ENCODE results near the gene PRR33. TPM values are rescaled to one million over a fixed set of nuclear protein-coding genes. Genes with fewer than 3 reads are reported as not detected.

The PRR33 gene
- total and polyA plus RNA-seq, 2 donors (not counting 3 experiments of a cell fraction or from before 2014, with no cell fraction given) = not detected

DNA sequence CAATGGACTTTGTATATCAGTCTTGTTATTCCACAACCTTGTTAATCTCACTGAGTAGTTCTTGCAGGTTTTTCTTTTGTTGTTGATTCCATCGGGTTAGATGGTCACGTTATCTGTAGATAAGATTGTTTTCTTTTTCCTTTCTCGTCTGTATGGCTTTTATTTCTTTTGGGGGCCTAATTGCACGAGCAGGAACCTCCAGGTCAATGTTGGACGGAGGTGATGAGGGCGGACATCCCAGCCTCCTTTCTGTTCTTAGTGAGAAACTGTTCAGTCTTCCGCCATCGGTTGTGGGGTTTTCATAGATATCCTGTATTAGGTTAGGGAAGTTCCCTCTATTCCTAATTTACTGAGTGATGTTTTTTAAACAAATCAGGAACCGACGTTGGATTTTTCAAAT, 4.8 kb upstream of the PRR33 start:
- Histone ChIP-seq H3K9me1 (replicated peaks; ENCODE audit: control insufficient read depth, extremely low read depth, insufficient read depth, low read length) (no peaks in the 10 kb centered on the region), H3K4me1 (ENCODE audit: control insufficient read depth, extremely low read depth, insufficient read depth, low read length) (no peaks in the 10 kb centered on the region), H3K27ac (ENCODE audit: insufficient read depth, low read depth, low read length) (no peak overlapping the region), H3K36me3 (ENCODE audit: control insufficient read depth in 2 of 2, extremely low read depth in 1 of 2, insufficient read depth in 2 of 2, low read length in 2 of 2) (no peaks in the 10 kb centered on the region), H2AFZ (ENCODE audit: low read depth, low read length) (no peak overlapping the region), H3K4me3 (replicated peaks in 1 of 3; ENCODE audit: insufficient read depth in 1 of 3, low read depth in 1 of 3, low read length in 3 of 3) (no peak overlapping the region), H3K79me2 (ENCODE audit: control insufficient read depth, insufficient read depth, low read length) (no peaks in the 10 kb centered on the region), H3K4me2 (ENCODE audit: insufficient read depth, low read length) (no peak overlapping the region), H3K27me3 (ENCODE audit: control insufficient read depth in 2 of 2, insufficient read depth in 2 of 2, low read length in 2 of 2) (peaks cover 17 to 23% of the 10 kb centered on the region in 2 experiments), H3K9me3 (replicated peaks; ENCODE audit: control insufficient read depth, insufficient read depth, low read length) (no peaks in the 10 kb centered on the region), H4K20me1 (replicated peaks; ENCODE audit: control insufficient read depth, extremely low read depth, insufficient read depth, low read length) (no peaks in the 10 kb centered on the region), H3K9ac (replicated peaks; ENCODE audit: extremely low read depth, insufficient read depth, low read length) (no peak overlapping the region)
- POLR2A ChIA-PET = no interaction called here
- no peak for FAIRE-seq
- CTCF ChIA-PET = interaction anchor here (1.1 to 3.7 kb wide), 2 partner anchors 10 to 14 kb away, joined by 3 to 21 read pairs; no protein-coding TSS in a partner anchor
- no peak for TF ChIP-seq POLR2AphosphoS5 (IDR thresholded peaks at IDR 0.05; ENCODE audit: insufficient read depth, low read depth, low read length)
- TF ChIP-seq EZH2 (IDR thresholded peaks at IDR 0.05; ENCODE audit: borderline replicate concordance, low read depth, low read length, severe bottlenecking) = peak; percentile 21
- intact Hi-C loops (cut with micrococcal nuclease) (no loop called here), dilution Hi-C loops (cut with MboI; ENCODE audit: extremely low pct_ligation_motif_present, low sequenced_read_pairs) (no loop called here)
- DNase-seq (ENCODE audit: low read depth, low spot score) = no peak
- BruUV-seq (replicated peaks) = no TSS peak

GRCh38 chr11:1894759-1895158, 3.1 kb upstream of the PRR33 start:
- dilution Hi-C loops (cut with MboI; ENCODE audit: extremely low pct_ligation_motif_present, low sequenced_read_pairs) = no loop called here
- DNase-seq (ENCODE audit: low read depth, low spot score) = no peak
- Histone ChIP-seq H3K9me3 (replicated peaks; ENCODE audit: control insufficient read depth, insufficient read depth, low read length) (no peaks in the 10 kb centered on the region), H3K27me3 (ENCODE audit: control insufficient read depth in 2 of 2, insufficient read depth in 2 of 2, low read length in 2 of 2) (peaks cover 17 to 19% of the 10 kb centered on the region in 2 experiments), H3K4me2 (ENCODE audit: insufficient read depth, low read length) (no peak overlapping the region), H3K9ac (replicated peaks; ENCODE audit: extremely low read depth, insufficient read depth, low read length) (no peak overlapping the region), H3K4me3 (replicated peaks in 1 of 3; ENCODE audit: insufficient read depth in 1 of 3, low read depth in 1 of 3, low read length in 3 of 3) (no peak overlapping the region), H3K79me2 (ENCODE audit: control insufficient read depth, insufficient read depth, low read length) (no peaks in the 10 kb centered on the region), H3K36me3 (ENCODE audit: control insufficient read depth in 2 of 2, extremely low read depth in 1 of 2, insufficient read depth in 2 of 2, low read length in 2 of 2) (no peaks in the 10 kb centered on the region), H3K4me1 (ENCODE audit: control insufficient read depth, extremely low read depth, insufficient read depth, low read length) (no peaks in the 10 kb centered on the region), H3K27ac (ENCODE audit: insufficient read depth, low read depth, low read length) (no peak overlapping the region), H2AFZ (ENCODE audit: low read depth, low read length) (no peak overlapping the region), H3K9me1 (replicated peaks; ENCODE audit: control insufficient read depth, extremely low read depth, insufficient read depth, low read length) (no peaks in the 10 kb centered on the region), H4K20me1 (replicated peaks; ENCODE audit: control insufficient read depth, extremely low read depth, insufficient read depth, low read length) (no peaks in the 10 kb centered on the region)
- FAIRE-seq = no peak
- POLR2A ChIA-PET = no interaction called here
- intact Hi-C loops (cut with micrococcal nuclease) = no loop called here
- CTCF ChIA-PET = interaction anchor here (0.6 kb wide), 1 partner anchor 1226 kb away, joined by 3 read pairs; no protein-coding TSS in a partner anchor
- BruUV-seq (replicated peaks) = no TSS peak
- TF ChIP-seq MAX (IDR thresholded peaks at IDR 0.05; ENCODE audit: insufficient read depth, insufficient read length) = no peak
- no peak for TF ChIP-seq EZH2 (IDR thresholded peaks at IDR 0.05; ENCODE audit: borderline replicate concordance, low read depth, low read length, severe bottlenecking)
- TF ChIP-seq CTCF (IDR thresholded peaks at IDR 0.05; ENCODE audit: extremely low read depth in 1 of 2, insufficient read depth in 1 of 2, low read depth in 1 of 2, low read length in 2 of 2) = no peak
- no peak for TF ChIP-seq JUN (IDR thresholded peaks at IDR 0.05; ENCODE audit: borderline replicate concordance, insufficient read depth, insufficient read length, low read depth)
- TF ChIP-seq FOS (IDR thresholded peaks at IDR 0.05; ENCODE audit: borderline replicate concordance, insufficient read depth, low read length) = no peak
- no peak for TF ChIP-seq GATA2 (IDR thresholded peaks at IDR 0.05; ENCODE audit: insufficient read depth, insufficient read length, low read depth, low read length)
- no peak for TF ChIP-seq MYC (IDR thresholded peaks at IDR 0.05; ENCODE audit: low read depth, low read length)
- no peak for TF ChIP-seq POLR2AphosphoS5 (IDR thresholded peaks at IDR 0.05; ENCODE audit: insufficient read depth, low read depth, low read length)
- TF ChIP-seq POLR2A (IDR thresholded peaks at IDR 0.05; ENCODE audit: low read depth, low read length) = no peak
